Measurements from ENCODE around the gene AHCY.
A peak's percentile ranks its signal among the peaks of the same experiment; 100 is the strongest.
"Not testable (repeated sequence)": the region's sequence is repeated elsewhere in the genome, so short reads cannot be mapped to it uniquely, and the experiment has no call there.

The AHCY gene

DNA sequence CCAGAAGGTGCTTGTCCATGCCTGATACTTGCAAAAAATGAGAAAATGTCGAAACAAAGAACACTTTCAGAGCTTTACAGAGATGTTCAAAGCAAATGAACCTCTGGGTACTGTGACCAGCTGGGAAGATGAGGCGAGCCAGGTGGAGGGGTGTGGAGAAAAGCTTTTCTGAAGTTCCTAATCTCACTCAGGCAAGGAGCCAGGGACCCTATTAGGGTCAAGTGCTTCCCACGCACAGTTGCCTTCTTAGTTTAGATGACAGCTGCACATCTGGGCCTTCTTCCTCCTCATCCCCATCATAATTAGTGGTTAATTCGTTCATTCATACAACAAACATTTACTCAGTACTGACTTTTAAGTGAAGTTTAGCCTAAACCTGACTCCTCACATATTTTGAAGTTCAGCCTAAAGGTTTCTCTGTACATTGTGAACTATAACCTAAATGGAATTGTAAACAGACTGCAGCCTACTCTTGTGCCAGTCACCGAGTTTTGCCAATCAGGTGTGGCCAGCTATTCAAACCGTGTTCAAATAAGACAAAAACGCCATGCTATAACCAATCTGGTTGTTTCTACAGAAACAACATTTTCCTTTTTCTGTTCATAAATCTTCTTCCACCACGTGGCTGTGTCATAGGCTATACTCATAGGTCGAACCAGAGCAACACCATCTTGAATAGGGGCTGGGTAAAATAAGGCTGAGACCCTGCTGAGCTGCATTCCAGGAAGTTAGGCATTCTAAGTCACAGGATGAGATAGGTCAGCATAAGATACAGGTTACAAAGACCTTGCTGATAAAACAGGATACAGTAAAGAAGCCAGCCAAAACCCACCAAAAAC, 19.3 kb upstream of the AHCY start:
- DNase-seq = no peak

DNA sequence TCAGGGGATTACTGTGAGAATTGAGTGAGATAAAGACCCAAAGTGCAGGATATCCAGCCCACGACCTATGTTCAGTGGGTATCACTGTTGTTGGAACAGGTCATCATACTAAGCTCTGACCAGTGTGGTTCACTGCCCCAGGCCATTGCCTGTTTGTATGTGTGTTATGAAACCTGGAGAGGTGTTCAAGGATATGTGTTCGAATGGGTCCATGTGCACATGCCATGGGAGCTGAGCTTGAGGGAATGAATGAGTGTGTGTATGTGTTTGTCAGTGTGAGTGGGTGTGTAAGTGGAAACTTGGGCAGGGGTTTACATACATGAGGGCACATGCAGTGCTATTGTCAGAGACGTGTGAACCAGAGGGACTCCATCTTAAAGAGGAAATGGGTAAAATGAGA, 17.7 kb upstream of the AHCY start:
- DNase-seq = no peak

DNA sequence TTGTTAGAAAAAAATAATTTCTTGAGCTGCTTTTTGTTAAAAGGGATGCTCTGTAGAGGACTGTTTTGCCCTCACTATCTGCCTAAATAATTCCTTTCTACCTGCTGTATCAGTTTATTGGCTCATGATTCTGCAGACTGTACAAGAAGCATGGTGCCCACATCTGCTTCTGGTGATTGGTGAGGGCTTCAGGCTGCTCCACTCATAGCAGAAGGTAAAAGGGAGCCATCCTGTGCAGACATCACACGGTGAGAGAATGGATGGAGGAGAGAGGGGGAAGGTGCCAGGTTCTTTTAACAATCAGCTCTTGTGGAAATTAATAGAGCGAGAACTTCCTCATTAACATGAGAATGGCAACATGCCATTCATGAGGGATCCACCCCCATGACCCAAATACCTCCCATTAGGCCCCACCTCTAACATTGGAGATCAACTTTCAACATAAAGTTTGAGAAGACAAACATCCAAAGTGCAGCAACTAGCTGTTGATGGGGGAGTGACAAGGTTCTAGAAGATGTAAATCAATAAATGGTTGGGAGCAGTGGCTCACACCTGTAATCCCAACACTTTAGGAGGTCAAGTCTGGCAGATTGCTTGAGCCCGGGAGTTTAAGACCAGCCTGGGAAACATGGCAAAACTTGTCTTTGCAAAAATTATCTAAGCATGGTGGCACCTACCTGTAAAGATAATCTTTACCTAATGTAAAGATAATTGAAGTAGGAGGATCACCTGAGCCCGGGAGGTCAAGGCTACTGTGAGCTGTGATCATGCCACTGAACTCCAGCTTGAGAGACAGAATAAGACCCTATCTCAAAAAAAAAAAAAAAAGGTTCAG, 15.7 kb upstream of the AHCY start:
- no peak for DNase-seq

DNA sequence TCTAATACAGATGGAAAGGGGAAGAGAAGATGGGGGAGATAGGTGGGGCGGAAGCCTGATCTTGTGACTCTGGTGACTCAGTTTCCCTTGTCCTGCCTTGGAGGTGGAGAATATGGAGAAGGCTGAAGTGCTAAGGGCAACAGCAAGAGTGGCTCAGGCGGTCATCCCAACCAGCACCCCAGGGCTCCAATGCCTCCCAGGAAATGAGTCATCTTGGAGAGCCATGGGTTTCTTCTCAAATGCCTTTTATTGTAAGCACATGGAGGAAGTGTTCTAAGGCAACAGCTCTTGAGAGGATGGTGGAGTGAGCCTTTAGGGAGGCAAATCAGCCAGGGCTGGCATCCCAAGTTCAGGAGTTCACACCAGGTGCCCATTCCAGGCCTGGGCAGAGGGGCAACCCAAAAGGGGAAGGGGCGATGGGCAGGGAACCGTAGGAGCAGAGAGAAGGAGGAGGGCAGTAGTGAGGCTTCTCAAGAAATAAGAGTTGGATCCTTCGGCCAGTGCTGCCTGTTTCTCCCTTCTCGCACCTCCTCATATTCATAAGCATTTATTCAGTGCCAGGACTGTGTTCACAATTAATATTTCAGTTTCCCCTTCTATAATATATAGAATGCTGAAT, 13.2 kb upstream of the AHCY start:
- peak; percentile 52 to 74 (median 72) for DNase-seq

DNA sequence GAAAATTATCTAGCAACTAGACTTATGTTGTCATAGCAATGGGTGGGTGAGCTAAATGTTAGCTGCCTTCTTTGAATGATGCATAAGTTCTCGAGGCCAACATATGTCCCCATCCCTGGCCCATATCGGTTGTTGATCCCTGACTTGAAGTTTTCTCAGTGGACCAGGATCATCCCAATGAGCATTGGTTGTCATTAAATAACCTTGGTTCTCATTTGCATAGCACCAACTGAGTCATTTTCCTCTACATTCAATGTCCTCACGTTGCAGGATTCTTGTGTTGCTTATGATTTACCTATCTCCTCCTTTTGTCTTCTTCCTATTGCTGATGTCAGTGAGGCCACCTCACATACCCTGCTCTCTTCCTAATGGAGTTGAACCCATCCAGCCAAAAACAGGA, 12.1 kb upstream of the AHCY start:
- DNase-seq = no peak

DNA sequence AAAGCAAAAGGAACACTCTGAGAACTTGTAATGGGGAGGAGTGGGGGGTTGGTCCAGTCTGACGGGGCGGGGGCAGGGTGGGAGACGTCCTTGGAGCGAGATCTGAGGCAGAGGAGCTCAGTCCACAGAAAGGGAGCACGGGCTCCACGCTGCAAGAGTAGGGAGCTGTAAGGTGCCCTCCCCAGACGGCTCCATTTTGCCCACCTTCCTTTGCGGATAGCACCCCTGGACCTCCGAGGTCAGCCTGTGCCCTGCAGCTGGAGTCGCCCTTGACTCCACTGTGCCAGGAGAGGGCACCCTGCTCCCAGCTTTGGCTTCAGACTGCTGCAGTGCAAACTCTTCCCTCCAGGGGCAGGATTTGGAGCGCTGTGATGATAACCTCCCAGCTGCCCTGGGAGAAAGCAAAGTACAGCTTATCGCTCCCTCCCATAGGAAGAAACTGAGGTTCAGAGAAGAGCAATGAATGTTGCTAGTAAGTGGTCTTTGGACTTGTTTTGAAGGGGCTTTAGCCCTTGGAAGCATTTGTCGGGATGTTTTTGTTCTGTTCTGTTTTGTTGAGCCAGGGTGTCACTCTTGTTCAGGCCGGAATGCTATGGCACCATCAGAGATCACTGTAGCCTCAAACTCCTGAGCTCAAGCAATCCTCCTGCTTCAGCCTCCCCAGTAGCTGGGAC, 9.5 kb upstream of the AHCY start:
- peak; percentile 92 to 95 (median 94) for DNase-seq

DNA sequence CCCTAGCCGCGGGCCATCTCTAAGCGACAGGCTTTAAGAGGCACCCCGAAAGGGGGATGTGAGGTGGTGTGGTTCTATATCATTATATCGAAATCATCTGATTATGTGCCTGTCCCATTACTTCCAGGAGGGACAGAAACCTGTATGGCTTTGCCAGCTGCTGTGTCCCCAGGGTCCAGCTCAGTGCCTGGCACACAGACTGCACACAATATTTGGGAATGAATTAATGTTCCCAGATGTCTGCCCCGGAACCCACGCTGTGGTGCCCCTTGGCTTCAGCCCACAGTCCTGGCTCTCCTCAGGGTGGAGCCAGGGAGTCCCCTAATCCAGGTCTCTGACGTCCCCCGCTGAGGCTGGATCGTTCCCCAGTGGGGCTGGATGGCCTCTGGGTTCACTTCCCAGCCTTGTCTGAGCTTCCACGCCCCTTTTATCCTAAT, 8.9 kb upstream of the AHCY start:
- peak in 1 of 4 experiments; percentile 15 for DNase-seq

DNA sequence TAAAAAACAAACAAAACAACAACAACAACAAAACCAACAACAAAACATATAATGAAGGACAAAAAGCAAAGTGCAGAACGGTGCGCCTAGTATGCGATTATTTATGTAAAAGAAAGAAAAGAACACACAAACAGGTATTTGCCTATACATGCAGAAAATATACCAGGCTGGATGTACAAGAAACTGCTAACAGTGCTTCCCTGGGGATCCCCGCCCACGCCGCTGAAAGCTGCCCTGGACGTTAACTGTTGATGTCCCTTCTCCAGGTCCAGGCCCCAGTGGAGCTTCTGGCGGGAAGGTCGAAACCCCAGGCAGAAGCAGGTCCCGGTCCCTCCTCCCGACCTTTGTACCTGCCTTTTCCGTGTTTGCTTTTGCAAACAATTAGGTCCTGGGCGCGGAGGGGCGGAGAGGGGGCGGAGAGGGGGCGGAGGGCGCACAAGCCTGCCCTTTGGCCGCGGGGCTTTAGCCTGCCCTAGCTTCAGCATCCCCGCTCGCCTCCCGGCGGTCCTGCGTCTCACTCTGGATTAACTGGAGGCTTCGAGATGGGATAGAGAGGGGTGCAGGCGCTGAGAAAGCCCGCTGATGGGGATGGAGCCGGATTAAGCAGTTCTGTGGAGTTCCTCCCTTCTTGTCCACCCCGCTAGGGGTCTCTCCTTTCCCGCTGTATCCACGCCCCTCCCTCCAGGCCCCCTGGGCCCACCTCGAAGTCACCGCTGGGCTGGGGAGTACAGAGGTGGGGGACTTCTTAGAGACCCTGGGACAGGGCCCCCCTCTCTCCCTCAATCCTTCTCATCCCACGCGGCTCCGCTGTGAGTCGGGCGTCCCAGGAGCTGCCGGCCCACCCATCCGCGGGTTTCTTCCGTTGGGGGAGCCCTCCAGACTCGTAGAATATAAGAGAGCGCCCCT, 8.2 kb upstream of the AHCY start:
- DNase-seq = peak in 2 of 4 experiments; percentile 20 to 36

DNA sequence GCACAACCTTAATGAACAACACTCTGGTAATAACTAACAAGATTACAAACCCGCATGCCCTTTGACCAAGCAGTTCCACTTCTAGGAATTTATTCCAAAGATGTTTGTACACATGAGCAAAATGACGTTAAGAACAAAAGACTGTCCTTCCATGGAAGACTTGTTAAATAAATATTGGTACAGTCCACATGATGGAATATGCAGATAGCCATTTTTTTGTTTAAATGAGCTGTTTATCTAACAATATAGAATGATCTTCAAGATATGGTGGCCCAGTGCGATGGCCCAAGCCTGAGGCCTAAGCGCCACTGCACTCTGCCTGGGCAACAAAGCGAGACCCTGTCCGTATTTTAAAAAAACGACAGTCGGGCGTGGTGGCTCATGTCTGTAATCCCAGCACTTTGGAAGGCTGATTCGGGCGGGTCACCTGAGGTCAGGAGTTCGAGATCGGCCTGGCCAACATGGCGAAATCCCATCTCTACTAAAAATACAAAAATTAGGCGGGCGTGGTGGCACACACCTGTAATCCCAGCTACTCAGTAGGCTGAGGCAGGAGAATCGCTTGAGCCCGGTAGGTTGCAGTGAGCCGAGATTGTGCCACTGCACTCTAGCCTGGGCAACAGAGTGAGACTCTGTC, 7.4 kb upstream of the AHCY start:
- no peak for DNase-seq

DNA sequence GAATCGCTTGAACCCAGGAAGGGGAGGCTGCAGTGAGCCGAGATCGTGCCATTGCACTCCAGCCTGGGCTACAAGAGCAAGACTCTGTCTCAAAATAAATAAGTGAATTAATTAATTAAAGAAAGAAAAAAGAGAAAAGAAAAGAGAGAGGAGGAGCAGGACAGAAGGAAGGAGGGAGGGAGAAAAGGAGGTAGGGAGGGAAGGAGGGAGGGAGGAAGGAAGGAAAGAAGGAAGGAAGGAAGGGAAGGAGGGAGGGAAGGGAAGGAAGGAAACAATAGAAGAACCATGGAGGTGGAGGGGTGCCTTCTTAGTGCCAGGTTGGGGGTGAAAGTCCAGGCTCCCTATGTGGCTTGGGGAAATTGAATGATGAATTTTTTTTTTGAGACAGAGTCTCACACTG, 6.5 kb upstream of the AHCY start:
- DNase-seq = no peak

DNA sequence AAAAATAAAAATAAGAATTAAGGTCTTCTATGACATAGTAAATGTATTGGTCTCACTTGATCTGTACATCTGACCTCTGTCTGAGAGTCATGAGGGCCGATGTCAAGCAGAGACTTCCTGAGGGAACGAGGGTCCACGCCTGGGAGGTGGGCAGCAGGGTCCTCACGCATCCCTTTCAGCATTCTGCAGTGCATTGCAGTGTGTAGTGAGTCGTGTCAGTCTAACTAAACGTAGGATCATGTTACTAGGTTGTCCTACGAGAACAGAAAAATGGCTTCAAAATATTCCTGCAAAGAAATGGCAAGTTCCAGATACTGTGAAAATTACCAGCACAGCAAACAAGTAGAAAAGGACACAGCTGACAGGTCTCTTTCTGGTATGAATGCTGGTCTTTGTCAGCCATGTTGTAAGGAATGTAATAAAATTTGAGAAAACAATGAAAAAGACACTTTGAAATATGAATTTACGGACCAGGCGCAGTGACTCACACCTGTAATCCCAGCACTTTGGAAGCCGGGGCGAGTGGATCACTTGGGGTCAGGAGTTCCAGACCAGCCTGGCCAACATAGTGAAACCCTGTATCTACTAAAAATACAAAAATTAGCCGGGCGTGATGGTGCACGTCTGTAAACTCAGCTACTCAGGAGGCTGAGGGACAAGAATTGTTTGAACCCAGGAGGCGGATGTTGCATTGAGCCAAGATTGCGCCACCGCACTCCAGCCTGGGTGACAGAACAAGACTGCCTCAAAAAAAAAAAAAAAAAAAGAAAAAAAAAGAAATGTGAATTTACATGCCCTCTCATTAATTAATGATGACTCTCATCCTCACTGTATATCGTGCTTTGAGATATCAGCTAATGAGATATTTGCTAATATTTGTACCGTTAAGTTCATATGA, 2.4 kb upstream of the AHCY start:
- DNase-seq = peak in 3 of 4 experiments; percentile 26 to 56 (median 32)

DNA sequence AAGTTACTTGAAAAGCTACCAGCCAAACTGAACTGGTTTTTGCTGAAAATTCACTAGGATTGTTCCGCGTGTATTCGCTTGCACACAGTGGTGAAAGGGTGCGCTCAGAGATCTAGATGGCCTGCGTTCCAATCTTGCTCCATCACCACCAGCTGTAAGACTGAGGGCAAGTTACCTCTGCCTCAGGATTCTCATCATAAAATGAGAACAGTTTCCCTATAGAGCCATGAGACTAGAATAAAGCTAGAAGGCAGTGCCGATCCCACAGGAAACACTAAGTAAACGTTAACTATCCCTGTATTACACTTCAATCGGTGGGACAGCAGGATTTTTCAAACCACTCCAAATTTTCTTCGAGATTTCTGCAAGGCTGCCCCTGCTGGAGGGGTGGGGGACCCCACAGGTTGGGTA, 838 bp downstream of the AHCY start:
- peak in 1 of 4 experiments; percentile 9 for DNase-seq

DNA sequence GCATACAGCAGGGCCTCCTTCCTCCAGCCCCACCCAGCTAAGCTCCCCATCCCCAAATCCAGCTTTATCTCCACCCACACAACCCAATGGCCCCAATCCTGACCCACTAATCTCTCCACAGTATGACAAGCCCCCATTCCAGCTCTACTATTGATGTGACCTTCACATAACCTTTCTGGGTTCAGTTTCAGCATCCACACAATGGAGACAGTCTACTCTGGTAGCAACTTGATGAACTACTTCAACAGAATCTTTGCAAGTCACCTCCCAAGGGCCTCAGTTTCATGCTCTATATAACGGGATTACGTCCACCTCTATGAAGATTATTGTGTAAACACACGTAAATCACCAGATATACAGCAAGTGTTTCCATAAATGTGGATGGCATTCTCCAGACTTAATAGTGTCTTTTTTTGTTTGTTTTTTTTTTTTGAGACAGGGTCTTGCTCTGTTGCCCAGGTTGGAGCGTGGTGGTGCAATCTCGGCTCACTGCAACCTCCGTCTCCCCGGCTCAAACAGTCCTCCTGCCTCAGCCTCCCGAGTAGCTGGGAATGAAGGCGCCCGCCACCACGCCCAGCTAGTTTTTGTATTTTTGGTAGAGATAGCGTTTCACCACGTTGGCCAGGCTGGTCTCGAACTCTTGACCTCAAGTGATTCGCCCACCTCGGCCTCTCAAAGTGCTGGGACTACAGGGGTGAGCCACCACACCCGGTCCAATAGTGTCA, 1.4 kb downstream of the AHCY start:
- no peak for DNase-seq

DNA sequence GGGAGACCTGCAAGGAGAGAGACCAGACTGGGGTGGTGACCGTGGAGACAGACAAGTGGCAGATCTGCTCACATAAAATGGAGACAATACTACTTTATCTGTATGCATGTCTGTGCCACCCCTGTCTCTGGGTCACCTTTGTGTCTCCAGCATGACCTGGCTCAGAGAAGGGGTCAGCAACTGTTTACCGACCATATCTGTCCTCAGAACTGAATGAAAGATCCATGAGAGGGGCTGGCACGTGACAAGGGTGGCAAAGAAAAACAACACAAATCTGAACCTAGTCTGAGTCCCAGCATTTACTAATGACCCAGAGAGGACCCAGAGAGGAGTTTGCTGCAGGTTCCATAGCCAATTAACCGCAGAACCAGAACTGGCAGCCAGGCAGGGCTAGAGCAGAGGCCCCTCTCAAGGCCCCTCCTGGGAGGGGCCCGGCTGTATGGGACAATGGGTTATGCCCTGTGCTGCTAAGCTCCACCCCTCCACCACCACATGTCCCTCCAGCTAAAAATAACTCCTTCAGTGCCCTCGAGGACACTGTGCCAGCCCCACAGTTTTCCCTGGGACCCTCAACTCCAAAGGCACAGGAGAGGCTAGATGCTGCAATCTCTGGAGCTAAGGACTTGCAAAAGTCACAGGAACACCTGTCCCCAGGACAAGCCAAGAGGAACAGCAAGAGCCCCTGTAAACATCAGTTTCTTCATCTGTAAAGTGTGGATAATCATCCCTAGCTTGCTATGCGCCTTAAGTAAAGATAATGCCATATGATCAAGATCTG, 2.2 kb downstream of the AHCY start:
- no peak for DNase-seq

DNA sequence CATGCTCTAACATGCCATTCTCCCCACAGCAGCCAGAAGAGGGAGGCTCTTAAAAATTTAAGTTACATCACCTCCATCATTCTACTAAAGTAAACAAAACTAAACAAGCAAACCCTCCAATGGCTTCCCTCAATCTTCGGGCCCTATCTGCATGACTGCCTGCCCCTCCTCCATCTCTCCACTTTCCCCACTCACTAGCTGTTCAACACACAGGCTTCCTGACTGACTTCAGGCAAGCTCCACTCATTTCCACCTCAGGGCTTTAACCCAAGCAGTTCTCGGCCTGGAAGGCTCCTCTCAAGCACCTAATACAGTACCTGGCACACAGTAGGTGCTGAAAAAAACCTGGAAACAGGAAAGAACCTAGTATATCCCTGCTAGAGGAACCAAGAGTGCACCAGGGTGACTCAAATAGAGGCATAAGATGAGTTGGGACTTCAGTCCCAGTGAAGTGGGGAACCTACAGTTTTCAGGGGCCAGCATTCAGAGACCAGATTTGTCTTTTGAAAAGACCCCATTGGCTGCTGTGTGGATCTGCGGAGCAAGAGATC, 2.8 kb downstream of the AHCY start:
- DNase-seq = no peak

DNA sequence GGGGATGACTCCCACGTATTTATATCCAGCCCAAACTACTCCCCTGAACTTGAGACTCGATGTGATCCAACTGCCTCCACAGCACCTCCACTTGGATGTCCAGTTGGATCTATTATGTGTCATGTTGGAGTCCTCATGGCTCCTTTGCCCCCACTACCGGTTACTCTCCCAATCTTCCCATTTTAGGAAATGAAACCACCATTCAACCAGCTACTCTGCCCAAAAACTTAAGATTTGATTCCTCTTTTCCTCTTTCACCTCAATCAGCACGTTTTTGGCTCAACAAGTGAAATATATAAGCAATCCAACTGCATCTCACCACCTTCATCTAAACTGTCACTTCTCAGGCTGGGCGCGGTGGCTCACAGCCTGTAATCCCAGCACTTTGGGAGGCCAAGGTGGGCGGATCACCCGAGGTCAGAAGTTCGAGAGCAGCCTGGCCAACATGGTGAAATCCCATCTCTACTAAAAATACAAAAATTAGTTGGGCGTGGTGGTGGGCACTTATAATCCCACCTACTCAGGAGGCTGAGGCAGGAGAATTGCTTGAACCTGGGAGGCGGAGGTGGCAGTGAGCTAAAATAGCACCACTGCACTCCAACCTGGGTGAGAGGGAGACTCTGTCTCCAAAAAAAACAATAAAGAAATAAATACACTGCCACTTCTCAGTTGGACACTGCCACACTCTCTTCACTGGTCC, 3.4 kb downstream of the AHCY start:
- DNase-seq = peak; percentile 32 to 71 (median 60)

DNA sequence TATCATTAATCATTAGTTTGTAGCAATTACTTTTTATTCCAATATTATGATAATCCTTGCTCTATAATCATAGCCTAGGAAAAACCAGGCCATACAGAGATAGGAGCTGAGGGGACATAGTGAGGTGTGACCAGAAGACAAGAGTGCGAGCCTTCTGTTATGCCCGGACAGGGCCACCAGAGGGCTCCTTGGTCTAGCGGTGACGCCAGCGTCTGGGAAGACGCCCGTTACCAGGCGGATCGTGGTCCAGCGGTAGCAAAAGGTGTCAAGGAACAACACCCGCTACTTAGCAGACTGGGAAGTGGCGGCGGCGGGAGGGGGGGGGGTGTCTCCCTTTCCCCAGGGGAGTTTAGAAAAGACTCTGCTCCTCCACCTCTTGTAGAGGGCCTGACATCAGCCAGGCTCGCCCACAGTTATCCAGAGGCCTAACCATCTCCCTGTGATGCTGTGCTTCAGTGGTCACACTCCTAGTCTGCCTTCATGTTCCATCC, 4.8 kb downstream of the AHCY start:
- DNase-seq = not testable (repeated sequence)

Data from suppressor macrophage (primary cell).